ENCODE data around the gene SMIM1.

Gene SMIM1

GRCh38 chr1:3772715-3773571 is at the start of gene SMIM1:
Gene SMIM1, plus strand, starts transcription at chr1:3772749. Its CDS starts 2,625 bp downstream, at chr1:3775374.
- DNase-seq (ENCODE audit: low read depth in 2 of 2), result no peak

GRCh38 chr1:3722846-3723245 is 49.7 kb upstream of the SMIM1 start:
- DNase-seq (ENCODE audit: low read depth in 2 of 2), result no peak

GRCh38 chr1:3724416-3725030 is 48.0 kb upstream of the SMIM1 start:
- peak; percentile 52 to 66 for DNase-seq (ENCODE audit: low read depth in 2 of 2)

GRCh38 chr1:3725366-3725765 is 47.2 kb upstream of the SMIM1 start:
- DNase-seq (ENCODE audit: low read depth in 2 of 2), result no peak

- DNase-seq (ENCODE audit: low read depth in 2 of 2), result no peak
These were observed 45.3 kb upstream of the SMIM1 start for GRCh38 chr1:3727042-3727824.

- no peak for DNase-seq (ENCODE audit: low read depth in 2 of 2)
These were observed 44.4 kb upstream of the SMIM1 start for GRCh38 chr1:3727825-3728776.

GRCh38 chr1:3729594-3730542 is 42.7 kb upstream of the SMIM1 start:
- no peak for DNase-seq (ENCODE audit: low read depth in 2 of 2)

GRCh38 chr1:3730543-3731247 is 41.9 kb upstream of the SMIM1 start:
- no peak for DNase-seq (ENCODE audit: low read depth in 2 of 2)

- no peak for DNase-seq (ENCODE audit: low read depth in 2 of 2)
These were observed 40.7 kb upstream of the SMIM1 start for GRCh38 chr1:3731583-3732433.

- DNase-seq (ENCODE audit: low read depth in 2 of 2), result no peak
These were observed 40.0 kb upstream of the SMIM1 start for GRCh38 chr1:3732434-3733093.

GRCh38 chr1:3733094-3733882 is 39.3 kb upstream of the SMIM1 start:
- no peak for DNase-seq (ENCODE audit: low read depth in 2 of 2)

GRCh38 chr1:3733883-3734589 is 38.5 kb upstream of the SMIM1 start:
- no peak for DNase-seq (ENCODE audit: low read depth in 2 of 2)

- DNase-seq (ENCODE audit: low read depth in 2 of 2), result no peak
These were observed 37.9 kb upstream of the SMIM1 start for GRCh38 chr1:3734602-3735001.

- no peak for DNase-seq (ENCODE audit: low read depth in 2 of 2)
These were observed 37.4 kb upstream of the SMIM1 start for GRCh38 chr1:3735027-3735681.

- no peak for DNase-seq (ENCODE audit: low read depth in 2 of 2)
These were observed 36.9 kb upstream of the SMIM1 start for GRCh38 chr1:3735688-3736087.

GRCh38 chr1:3736131-3736561 is 36.4 kb upstream of the SMIM1 start:
- DNase-seq (ENCODE audit: low read depth in 2 of 2), result no peak

Data from stimulated activated CD4-positive, alpha-beta T cell treated with anti-CD3 and anti-CD28 coated beads, Interleukin-15, amount 100 ng/mL, for 48 hours (primary cell).